AG09309 (cell line): ENCODE measurements around the gene ICAM1.

ENCODE experiments used
- DNase-seq: peaks from one replicate; pipeline ENCODE4 v3.0.0-alpha.2; 2010; ENCODE audit warnings: low read depth
- H3K4me3 ChIP-seq: 2 replicates; pipeline ENCODE4 v1.5.1; 2011; ENCODE audit warnings: mild to moderate bottlenecking, low read depth, low read length, moderate library complexity; ENCODE audit not compliant: control insufficient read depth
- CTCF ChIP-seq: IDR thresholded peaks from 2 replicates; pipeline ENCODE4 v1.5.1; 2011; ENCODE audit warnings: mild to moderate bottlenecking, low read depth, low read length, inconsistent platforms; ENCODE audit not compliant: insufficient read depth, control insufficient read depth; ENCODE audit errors: missing control alignments

Gene ICAM1

DNA sequence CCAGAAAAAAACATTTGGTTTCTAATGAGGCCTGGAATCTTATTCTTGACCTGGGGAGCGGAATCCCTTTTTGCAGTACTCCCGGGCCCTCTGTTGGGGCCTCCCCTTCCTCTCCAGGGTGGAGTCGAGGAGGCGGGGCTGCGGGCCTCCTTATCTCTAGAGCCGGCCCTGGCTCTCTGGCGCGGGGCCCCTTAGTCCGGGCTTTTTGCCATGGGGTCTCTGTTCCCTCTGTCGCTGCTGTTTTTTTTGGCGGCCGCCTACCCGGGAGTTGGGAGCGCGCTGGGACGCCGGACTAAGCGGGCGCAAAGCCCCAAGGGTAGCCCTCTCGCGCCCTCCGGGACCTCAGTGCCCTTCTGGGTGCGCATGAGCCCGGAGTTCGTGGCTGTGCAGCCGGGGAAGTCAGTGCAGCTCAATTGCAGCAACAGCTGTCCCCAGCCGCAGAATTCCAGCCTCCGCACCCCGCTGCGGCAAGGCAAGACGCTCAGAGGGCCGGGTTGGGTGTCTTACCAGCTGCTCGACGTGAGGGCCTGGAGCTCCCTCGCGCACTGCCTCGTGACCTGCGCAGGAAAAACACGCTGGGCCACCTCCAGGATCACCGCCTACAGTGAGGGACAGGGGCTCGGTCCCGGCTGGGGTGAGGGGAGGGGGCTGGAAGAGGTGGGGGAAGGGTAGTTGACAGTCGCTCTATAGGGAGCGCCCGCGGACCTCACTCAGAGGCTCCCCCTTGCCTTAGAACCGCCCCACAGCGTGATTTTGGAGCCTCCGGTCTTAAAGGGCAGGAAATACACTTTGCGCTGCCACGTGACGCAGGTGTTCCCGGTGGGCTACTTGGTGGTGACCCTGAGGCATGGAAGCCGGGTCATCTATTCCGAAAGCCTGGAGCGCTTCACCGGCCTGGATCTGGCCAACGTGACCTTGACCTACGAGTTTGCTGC lies 16.1 kb downstream of the ICAM1 start, which contains the start of gene ICAM4:
TSS of gene ICAM4 (plus strand) at position 153 of the 935 bp plus-strand sequence. CDS start at position 211, 58 bp downstream.
- TF ChIP-seq CTCF = no peak
- no peak for DNase-seq
- no peak within 1 kb of the TSS for H3K4me3 ChIP-seq

- no peak for TF ChIP-seq CTCF
- peak overlapping the region; percentile 59 for H3K4me3 ChIP-seq
- no peak for DNase-seq
These were observed 17.8 kb downstream of the ICAM1 start for GRCh38 chr19:10288662-10289166.

- peak overlapping the region; percentile 59 for H3K4me3 ChIP-seq
- DNase-seq = no peak
- TF ChIP-seq CTCF = no peak
These were observed 18.4 kb downstream of the ICAM1 start for GRCh38 chr19:10289167-10289835.

DNA sequence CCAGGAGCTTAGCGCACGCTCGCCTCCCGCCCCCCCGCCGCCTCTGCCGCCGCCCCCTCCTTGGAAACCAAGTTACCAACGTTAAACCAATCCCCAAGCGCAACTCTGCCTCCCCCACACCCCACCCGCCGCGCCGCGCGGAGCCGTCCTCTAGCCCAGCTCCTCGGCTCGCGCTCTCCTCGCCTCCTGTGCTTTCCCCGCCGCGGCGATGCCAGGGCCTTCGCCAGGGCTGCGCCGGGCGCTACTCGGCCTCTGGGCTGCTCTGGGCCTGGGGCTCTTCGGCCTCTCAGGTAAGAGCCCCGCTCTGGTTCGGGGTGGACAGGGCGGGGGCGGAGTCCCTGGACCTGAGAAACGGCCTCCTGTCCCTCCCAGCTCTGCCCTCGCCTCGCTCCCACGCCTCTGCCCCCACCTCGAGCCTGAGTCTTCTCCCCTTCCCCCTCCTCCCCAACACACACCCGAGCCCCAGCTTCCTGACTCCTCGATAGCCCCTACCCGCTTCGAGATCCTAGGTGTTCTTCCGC lies 19.0 kb downstream of the ICAM1 start, which contains the start of gene ICAM5:
TSS of gene ICAM5 (plus strand) at position 117 of the 521 bp plus-strand sequence. CDS start at position 209, 92 bp downstream.
- no peak for TF ChIP-seq CTCF
- H3K4me3 ChIP-seq = peak within 1 kb of the TSS; percentile 59
- DNase-seq = no peak

DNA sequence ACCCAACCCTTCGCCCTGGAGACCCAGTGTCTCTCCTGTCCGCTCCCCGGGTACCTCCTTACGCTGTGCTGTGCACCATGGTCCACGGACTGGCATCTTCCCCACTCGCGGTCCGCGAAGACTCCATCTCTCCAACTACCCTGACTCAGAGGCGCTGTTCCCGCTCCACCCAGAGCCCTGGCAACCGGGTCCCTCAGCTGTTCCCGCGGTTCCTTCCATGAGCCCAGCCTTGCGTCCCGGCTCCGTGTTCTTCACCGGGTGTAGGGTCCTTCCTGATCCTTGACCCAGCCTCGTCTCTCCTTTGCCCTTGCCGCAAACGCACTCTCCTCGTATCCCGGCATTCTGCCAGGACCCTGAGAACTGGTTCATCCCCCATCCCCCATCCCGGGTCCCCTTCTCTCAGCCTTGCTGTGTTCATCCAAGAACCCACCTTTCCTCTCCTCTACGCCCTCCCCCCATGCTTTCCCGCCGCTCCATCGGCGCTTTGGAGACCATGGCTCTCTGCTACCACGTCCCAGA lies 19.5 kb downstream of the ICAM1 start:
- no peak for TF ChIP-seq CTCF
- peak overlapping the region; percentile 59 for H3K4me3 ChIP-seq
- DNase-seq = no peak

DNA sequence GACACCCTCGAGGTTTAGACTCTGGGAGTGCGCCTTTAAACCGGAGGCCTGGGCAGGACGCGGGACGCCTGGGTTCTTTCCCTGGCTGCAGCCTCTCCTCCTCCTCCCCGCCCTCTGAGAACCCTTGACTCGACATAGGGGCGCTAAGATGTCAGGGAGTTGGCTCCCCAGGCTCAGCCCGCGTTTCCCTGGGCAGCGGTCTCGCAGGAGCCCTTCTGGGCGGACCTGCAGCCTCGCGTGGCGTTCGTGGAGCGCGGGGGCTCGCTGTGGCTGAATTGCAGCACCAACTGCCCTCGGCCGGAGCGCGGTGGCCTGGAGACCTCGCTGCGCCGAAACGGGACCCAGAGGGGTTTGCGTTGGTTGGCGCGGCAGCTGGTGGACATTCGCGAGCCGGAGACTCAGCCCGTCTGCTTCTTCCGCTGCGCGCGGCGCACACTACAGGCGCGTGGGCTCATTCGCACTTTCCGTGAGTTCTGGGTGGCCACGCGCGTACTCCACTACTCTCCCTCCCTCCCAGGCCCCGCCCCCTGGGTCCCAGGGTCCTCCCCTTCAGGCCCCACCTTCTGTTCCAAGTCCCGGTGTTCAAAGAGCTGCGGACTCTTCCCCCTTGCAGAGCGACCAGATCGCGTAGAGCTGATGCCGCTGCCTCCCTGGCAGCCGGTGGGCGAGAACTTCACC lies 20.1 kb downstream of the ICAM1 start:
- H3K4me3 ChIP-seq = peak overlapping the region; percentile 59
- TF ChIP-seq CTCF = no peak
- no peak for DNase-seq
